IPS-18a (cell line): ENCODE results near the gene MZT2B.
"Not testable (repeated sequence)": the region's sequence is repeated elsewhere in the genome, so short reads cannot be mapped to it uniquely, and the experiment has no call there.

ENCODE experiments used
- H3K27ac ChIP-seq: one replicate; pipeline ENCODE4 v1.5.1; 2013; ENCODE audit warnings: low read length
- H3K27me3 ChIP-seq: one replicate; pipeline ENCODE4 v1.6.1; 2013; ENCODE audit warnings: mild to moderate bottlenecking, low read length; ENCODE audit not compliant: control insufficient read depth, insufficient read depth
- H3K36me3 ChIP-seq: one replicate; pipeline ENCODE4 v1.6.1; 2013; ENCODE audit warnings: low read depth, low read length; ENCODE audit not compliant: control insufficient read depth
- H3K4me1 ChIP-seq: one replicate; pipeline ENCODE4 v1.6.1; 2013; ENCODE audit warnings: low read depth, low read length; ENCODE audit not compliant: control insufficient read depth
- H3K4me3 ChIP-seq: one replicate; pipeline ENCODE4 v1.5.1; 2013; ENCODE audit warnings: low read length
- H3K9ac ChIP-seq: one replicate; pipeline ENCODE4 v1.6.1; 2013; ENCODE audit warnings: mild to moderate bottlenecking, low read length, moderate library complexity
- H3K9me3 ChIP-seq: one replicate; pipeline ENCODE4 v1.6.1; 2013; ENCODE audit warnings: low read depth, low read length; ENCODE audit not compliant: control insufficient read depth

MZT2B gene

DNA sequence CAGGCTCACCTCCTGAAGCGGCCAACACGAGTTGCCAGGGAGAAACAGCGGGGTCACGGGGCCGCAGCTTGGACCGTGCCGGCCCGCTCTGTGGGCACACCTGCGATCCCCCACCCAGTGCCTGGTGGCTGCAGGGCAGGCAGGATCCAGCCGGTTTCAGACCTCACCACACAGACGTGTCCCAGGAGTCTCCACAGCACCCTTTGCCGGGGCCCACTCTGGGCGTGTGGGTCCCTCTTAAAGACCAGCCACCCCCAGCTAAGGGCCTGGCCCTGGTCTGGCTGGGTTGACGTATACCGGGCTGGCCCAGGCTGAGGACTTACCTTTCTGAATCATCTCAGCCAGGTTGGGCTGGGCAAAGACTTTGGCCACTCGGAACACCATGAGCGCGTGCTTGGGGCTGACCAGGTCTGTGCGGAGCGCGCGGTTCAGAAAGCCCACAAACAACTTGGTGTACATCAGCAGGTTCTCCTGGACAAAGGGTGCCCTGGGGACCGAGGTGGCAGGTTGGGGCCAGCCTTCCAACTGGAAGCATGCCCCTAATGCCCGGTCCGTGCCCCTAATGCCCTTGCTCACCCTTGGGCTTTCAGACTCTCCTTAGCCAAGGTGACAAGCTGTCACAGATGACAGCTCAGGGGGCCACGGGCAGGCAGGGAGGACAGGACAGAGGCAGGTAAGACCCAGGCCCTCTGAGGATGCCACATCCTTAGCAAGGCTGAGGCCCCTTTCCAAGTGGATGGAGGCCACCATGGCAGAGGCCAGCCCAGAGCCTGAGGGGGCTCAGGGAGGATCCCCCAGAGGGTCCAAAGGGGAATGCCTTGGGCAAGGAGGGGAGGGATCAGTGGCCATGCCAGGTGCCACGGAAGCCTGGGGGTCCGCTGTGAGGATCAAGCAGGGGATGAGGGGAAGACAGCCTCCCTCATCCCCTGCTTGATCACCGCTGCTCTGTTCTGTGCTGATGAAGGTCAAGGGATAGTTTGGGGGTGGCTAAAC is 27.0 kb upstream of the MZT2B start:
- no peak overlapping the region for H3K4me3 ChIP-seq
- no peak overlapping the region for H3K9ac ChIP-seq
- no peaks in the 10 kb centered on the region for H3K27me3 ChIP-seq
- H3K27ac ChIP-seq = no peak overlapping the region
- peaks cover 21% of the 10 kb centered on the region for H3K36me3 ChIP-seq
- H3K9me3 ChIP-seq = no peaks in the 10 kb centered on the region
- no peaks in the 10 kb centered on the region for H3K4me1 ChIP-seq

DNA sequence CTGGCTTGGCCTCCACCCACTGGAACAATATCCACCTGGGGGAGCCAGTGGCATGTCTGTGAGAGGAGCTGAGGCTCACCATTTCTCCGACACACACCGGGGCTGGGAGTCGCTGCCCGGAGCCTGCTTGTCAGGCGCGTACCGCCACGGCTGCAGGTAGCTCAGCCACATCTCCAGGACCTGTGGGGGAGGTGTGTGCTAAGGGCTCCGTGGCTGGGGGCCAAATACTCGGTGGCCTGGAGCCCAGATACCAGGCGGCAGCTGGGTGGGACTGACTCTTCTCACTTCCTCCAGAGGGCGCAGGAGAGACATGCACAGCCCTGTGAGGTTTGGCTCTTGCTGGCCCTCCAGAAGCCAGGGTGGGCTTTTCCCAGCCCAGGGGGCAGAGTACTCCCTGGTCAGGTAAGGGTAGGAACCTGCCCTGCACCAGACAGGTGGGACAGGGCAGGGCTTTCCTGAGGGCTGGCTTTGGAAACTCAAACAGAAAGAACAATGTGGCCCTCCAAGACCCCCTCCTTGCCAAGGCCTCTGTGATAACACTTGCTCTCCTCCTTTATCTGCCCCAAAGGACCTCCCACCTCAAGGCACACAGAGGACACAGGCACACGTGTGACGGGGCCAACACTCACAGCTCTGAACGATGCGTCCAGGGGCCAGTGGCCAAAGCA is 26.0 kb upstream of the MZT2B start:
- H3K27ac ChIP-seq, H3K4me3 ChIP-seq, H3K27me3 ChIP-seq, H3K9me3 ChIP-seq, H3K9ac ChIP-seq, H3K4me1 ChIP-seq: not testable (repeated sequence)
- H3K36me3 ChIP-seq = peaks cover 23% of the 10 kb centered on the region

DNA sequence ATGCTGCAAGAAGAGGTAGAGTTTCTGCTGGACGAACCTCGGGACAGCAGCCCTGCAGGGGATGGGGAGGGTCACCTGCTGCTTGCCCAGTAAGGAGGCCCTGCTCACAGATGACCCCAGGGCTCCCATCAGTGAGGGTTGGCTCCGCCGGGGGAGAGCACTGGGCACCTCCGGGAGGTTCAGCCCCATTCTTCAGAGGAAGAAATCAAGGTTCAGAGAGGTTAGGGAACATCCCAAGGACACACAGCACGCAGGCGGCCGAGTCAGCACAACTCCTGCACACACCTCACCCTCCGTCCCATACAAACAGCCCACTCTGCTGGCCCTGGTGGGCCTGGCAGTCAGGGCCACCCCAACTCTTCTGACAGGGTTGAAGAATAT is 25.4 kb upstream of the MZT2B start:
- Histone ChIP-seq H3K4me3 (no peak overlapping the region), H3K27ac (no peak overlapping the region), H3K36me3 (peaks cover 23% of the 10 kb centered on the region), H3K4me1 (no peaks in the 10 kb centered on the region), H3K9me3 (no peaks in the 10 kb centered on the region), H3K9ac (no peak overlapping the region), H3K27me3 (no peaks in the 10 kb centered on the region)

DNA sequence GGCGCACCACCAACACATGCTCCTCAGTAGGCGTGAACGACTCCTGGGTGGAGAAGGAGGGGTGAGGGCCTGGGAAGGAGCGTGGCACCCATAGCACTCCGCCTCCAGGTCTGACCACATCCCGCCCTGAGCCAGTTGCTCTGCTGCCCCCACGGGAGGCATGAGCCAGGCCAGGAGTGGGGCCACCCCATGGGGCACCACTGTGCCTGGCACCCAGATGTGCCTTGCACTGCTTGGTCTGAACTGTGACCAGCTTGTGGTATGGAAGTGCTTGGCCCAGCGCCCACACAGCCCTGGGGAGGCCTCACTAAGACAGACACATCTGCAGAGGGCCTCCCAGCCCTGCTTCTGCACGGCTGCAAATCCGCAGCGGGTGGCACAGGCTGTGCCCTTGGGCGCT is 24.7 kb upstream of the MZT2B start:
- H3K36me3 ChIP-seq = peaks cover 19% of the 10 kb centered on the region
- not testable (repeated sequence) for H3K9ac ChIP-seq, H3K27ac ChIP-seq

DNA sequence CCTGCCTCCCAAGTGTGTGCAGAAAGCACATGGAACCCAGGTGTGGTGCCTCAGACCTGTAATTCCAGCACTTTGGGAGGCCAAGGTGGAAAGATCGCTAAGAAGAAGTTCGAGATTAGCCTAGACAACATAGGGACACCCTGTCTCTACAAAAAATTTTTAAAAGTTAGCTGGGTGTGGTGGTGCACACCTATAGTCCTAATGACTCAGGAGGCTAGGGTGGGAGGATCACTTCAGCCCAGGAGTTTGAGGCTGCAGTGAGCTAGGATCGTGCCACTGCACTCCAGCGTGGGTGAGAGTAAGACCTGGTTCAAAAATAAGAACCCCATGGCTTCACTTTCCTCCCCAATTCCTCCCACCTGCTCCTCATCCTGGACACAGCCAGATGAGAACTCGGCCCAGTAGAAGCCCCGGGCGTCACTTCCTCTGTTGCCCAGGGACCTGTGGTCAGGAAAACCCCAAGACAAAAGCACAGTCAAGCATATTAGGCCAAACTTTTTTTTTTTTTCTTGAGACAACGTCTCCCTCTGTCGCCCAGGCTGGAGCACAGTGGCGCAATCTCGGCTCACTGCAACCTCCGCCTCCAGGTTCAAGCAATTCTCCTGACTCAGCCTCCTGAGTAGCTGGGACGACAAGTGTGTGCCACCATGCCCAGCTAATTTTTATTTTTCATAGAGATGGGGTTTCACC is 24.1 kb upstream of the MZT2B start:
- H3K36me3 ChIP-seq = peaks cover 18% of the 10 kb centered on the region
- H3K4me1 ChIP-seq, H3K27me3 ChIP-seq, H3K9me3 ChIP-seq, H3K9ac ChIP-seq, H3K27ac ChIP-seq, H3K4me3 ChIP-seq: not testable (repeated sequence)

More for the DNA sequence above, 24.7 kb upstream of the MZT2B start:
- not testable (repeated sequence) for H3K4me1 ChIP-seq, H3K4me3 ChIP-seq, H3K9me3 ChIP-seq, H3K27me3 ChIP-seq

DNA sequence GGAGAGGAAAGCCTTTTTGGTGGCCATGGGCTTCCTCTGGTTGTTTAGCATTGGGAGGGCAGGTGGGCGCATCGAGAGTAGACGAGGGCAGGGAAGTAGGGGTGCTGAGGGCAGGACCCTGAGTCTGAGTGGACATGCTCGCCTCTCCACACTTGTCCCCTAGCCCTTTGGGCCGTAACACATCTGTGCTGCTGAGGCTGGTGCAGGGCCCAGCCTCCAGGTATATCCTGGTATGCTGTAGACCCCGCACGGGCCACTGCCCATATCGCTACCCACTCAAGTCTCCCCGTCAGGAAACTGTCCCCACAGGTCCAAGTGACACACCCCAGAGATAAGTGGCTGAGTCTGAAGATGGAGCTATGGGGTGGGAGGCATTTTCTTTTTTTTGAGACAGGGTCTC is 23.4 kb upstream of the MZT2B start:
- Histone ChIP-seq H3K4me3 (no peak overlapping the region), H3K27ac (no peak overlapping the region), H3K9ac (no peak overlapping the region), H3K36me3 (peaks cover 18% of the 10 kb centered on the region), H3K4me1 (no peaks in the 10 kb centered on the region), H3K9me3 (no peaks in the 10 kb centered on the region), H3K27me3 (no peaks in the 10 kb centered on the region)

DNA sequence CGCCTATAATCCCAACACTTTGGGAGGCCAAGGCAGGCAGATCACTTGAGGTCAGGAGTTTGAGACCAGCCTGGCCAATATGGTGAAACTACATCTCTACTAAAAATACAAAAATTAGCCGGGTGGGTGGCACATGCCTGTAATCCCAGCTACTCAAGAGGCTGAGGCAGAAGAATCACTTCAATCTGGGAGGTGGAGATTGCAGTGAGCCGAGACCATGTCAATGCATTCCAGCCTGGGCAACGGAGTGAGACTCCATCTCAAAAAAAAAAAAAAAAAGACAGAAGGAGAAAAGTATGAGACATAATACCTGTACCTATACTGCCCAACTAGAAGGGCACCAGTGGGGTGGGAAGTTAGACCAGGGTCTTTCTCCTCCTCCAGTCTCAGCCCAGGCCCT is 22.7 kb upstream of the MZT2B start:
- H3K4me1 ChIP-seq, H3K27me3 ChIP-seq, H3K9ac ChIP-seq, H3K9me3 ChIP-seq, H3K4me3 ChIP-seq, H3K27ac ChIP-seq: not testable (repeated sequence)
- peaks cover 19% of the 10 kb centered on the region for H3K36me3 ChIP-seq

DNA sequence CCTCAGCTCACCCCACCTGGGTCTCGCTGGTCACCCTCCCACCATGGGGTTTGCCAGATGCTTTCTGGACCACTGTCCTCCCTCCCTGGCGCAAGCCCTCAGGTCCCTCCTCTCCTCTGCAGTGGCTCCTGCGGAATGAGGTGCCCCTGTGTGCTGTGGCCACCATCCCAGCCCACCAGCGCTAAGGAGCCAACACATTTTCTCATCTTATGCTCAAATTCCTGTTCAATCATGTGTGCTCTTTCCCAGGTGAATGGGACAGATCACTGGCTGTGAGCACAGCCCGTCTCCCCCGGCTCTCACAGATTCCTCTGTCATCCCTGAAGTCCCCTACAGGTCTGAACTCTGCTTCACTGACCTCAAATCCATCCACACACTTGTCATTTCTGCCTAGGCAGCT is 21.9 kb upstream of the MZT2B start:
- no peak overlapping the region for H3K27ac ChIP-seq
- H3K9me3 ChIP-seq = no peaks in the 10 kb centered on the region
- H3K9ac ChIP-seq = no peak overlapping the region
- no peaks in the 10 kb centered on the region for H3K27me3 ChIP-seq
- peaks cover 23% of the 10 kb centered on the region for H3K36me3 ChIP-seq
- no peaks in the 10 kb centered on the region for H3K4me1 ChIP-seq
- no peak overlapping the region for H3K4me3 ChIP-seq

DNA sequence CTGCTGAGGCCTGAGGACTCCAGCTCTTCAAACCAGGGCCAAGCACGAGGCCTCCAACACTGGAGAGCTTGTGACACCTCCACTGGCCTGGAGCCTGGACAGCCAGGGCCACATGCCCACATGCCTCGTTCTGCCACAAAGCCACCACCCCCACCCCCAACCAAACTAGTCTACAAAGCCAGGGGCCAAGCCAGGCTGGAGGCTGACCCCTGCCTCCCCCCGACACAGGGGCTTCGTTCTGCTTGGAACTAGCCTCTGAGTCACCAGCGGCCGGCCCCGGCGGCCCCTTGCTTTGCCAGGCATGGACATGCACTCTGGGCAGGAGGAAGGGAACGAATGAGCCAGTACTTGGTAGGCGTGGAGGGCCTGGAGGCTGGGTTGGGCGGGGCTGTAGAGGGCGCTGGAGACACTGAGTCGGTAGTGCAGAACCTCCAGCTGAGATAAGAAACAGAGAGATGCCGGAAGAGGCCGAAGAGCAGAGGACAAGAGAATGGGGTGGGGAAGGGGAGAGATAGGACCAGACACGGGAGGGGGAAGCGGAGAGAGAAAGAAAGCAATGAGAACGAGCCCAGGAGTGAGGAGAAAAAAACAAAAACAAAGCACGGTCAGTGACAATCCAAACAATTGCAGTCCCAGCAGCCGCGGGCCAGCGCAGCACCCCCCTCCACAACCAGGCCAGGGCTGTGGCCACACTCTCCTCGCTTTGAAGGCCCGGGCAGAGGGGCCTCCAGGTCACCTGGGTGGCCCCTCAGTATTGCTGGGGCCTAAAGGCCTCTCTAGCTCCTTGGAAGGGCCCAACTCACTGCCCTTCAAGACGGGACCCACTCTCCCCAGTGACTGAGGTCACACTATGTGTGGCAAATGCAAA is 21.0 kb upstream of the MZT2B start:
- not testable (repeated sequence) for H3K9ac ChIP-seq, H3K4me1 ChIP-seq, H3K4me3 ChIP-seq, H3K9me3 ChIP-seq, H3K27ac ChIP-seq, H3K27me3 ChIP-seq
- peaks cover 29% of the 10 kb centered on the region for H3K36me3 ChIP-seq

DNA sequence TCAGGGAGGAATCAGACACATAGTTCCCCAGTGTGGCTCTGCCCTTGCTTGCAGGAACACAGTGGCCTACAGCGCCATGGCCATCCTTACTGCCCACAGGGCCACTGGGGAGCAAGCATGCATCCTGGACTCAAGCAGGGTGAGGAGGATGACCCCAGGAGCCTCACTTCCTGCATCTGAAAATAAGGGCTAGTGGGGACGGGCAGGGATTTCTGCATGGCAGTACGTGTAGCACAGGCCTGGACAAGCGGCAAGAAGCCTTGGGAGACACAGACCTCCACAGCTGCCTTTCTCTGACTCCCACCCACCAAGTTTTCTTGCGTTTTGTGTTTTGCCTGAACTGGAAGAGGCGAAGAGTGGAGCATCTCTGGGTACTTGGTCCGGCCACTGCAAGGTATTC is 19.6 kb upstream of the MZT2B start:
- H3K27me3 ChIP-seq, H3K9me3 ChIP-seq, H3K4me1 ChIP-seq, H3K27ac ChIP-seq, H3K4me3 ChIP-seq, H3K9ac ChIP-seq: not testable (repeated sequence)
- H3K36me3 ChIP-seq = peaks cover 43% of the 10 kb centered on the region

DNA sequence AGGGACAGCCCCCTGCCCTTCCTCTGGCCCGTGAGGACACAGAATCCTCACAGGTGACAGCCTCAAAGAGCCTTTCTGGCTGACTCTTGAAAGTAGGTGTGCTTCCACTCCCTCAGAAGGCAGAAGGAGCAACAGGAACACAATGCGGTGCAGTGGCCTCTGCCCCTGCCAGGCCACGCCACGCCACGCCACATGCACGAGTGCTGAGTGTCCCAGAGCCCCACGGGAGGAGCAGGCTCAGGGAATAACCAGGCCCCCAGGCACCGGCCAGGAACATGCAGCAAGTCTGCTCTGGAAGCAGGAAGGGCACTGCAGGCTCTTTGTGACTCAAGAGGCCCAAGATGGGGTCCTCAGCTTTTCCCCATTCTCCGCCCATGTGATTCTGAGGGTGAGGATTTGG is 19.1 kb upstream of the MZT2B start:
- Histone ChIP-seq H3K27ac (no peak overlapping the region), H3K9me3 (no peaks in the 10 kb centered on the region), H3K4me1 (no peaks in the 10 kb centered on the region), H3K9ac (no peak overlapping the region), H3K27me3 (no peaks in the 10 kb centered on the region), H3K4me3 (no peak overlapping the region), H3K36me3 (peaks cover 47% of the 10 kb centered on the region)
